HUES6 (cell line): ENCODE results near the gene KMT2B.
"Not testable (repeated sequence)": the region's sequence is repeated elsewhere in the genome, so short reads cannot be mapped to it uniquely, and the experiment has no call there.

Experiments used
- H3K27ac ChIP-seq: 2 replicates; pipeline ENCODE4 v1.7.0; 2013; ENCODE audit warnings: low read depth, mild to moderate bottlenecking, low read length, inconsistent platforms
- H3K27me3 ChIP-seq: 2 replicates; pipeline ENCODE4 v1.6.1; 2013; ENCODE audit warnings: low read length; ENCODE audit not compliant: control insufficient read depth, insufficient read depth
- H3K36me3 ChIP-seq: 2 replicates; pipeline ENCODE4 v1.6.1; 2013; ENCODE audit warnings: low read length; ENCODE audit not compliant: control insufficient read depth, insufficient read depth
- H3K4me1 ChIP-seq: 2 replicates; pipeline ENCODE4 v1.6.1; 2013; ENCODE audit warnings: low read length; ENCODE audit not compliant: control insufficient read depth, insufficient read depth
- H3K4me3 ChIP-seq: 2 replicates; pipeline ENCODE4 v1.5.1; 2013; ENCODE audit warnings: low read depth, low read length
- H3K9ac ChIP-seq: one replicate; pipeline ENCODE4 v1.6.1; 2013; ENCODE audit warnings: mild to moderate bottlenecking, low read length
- H3K9me3 ChIP-seq: 2 replicates; pipeline ENCODE4 v1.6.1; 2013; ENCODE audit warnings: low read depth, low read length; ENCODE audit not compliant: control insufficient read depth, insufficient read depth

Gene KMT2B, protein sequence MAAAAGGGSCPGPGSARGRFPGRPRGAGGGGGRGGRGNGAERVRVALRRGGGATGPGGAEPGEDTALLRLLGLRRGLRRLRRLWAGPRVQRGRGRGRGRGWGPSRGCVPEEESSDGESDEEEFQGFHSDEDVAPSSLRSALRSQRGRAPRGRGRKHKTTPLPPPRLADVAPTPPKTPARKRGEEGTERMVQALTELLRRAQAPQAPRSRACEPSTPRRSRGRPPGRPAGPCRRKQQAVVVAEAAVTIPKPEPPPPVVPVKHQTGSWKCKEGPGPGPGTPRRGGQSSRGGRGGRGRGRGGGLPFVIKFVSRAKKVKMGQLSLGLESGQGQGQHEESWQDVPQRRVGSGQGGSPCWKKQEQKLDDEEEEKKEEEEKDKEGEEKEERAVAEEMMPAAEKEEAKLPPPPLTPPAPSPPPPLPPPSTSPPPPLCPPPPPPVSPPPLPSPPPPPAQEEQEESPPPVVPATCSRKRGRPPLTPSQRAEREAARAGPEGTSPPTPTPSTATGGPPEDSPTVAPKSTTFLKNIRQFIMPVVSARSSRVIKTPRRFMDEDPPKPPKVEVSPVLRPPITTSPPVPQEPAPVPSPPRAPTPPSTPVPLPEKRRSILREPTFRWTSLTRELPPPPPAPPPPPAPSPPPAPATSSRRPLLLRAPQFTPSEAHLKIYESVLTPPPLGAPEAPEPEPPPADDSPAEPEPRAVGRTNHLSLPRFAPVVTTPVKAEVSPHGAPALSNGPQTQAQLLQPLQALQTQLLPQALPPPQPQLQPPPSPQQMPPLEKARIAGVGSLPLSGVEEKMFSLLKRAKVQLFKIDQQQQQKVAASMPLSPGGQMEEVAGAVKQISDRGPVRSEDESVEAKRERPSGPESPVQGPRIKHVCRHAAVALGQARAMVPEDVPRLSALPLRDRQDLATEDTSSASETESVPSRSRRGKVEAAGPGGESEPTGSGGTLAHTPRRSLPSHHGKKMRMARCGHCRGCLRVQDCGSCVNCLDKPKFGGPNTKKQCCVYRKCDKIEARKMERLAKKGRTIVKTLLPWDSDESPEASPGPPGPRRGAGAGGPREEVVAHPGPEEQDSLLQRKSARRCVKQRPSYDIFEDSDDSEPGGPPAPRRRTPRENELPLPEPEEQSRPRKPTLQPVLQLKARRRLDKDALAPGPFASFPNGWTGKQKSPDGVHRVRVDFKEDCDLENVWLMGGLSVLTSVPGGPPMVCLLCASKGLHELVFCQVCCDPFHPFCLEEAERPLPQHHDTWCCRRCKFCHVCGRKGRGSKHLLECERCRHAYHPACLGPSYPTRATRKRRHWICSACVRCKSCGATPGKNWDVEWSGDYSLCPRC (N-terminal part only)

DNA sequence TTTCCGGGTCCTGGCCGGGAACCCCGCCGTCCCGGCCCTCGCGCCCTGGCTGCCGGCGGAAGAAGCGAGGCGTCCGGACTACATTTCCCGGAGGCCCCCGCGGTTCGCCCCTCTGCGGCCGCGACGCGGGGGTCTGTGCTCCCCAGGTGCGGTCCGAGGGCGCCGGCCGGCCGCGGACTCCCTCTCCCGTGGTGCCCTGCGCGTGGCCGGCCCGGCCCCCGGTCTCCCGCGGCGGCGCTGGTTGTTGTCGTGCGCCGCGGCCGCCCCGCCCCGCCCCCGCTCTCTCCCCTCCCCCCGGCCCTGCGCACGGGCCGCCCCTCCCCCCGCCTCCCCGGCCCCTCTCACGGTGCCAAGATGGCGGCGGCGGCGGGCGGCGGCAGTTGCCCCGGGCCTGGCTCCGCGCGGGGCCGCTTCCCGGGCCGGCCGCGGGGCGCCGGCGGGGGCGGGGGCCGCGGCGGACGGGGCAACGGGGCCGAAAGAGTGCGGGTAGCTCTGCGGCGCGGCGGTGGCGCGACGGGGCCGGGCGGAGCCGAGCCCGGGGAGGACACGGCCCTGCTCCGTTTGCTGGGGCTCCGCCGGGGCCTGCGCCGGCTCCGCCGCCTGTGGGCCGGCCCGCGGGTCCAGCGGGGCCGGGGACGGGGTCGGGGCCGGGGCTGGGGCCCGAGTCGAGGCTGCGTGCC is at the start of gene KMT2B:
KMT2B (plus strand) TSS at position 339 of the 680 bp plus-strand sequence; CDS start at position 355, 16 bp downstream.
- peak within 1 kb of the TSS; percentile 84 for H3K4me3 ChIP-seq
- peak within 1 kb of the TSS; percentile 64; the same call in 1 of the 2 replicates for H3K27ac ChIP-seq
- peaks cover 30% of the 10 kb centered on the region for H3K36me3 ChIP-seq
- H3K27me3 ChIP-seq: peaks cover 6% of the 10 kb centered on the region; the same call in 1 of the 2 replicates
- peaks cover 26% of the 10 kb centered on the region for H3K4me1 ChIP-seq
- H3K9me3 ChIP-seq: no peaks in the 10 kb centered on the region
- peak within 1 kb of the TSS; percentile 85 for H3K9ac ChIP-seq

DNA sequence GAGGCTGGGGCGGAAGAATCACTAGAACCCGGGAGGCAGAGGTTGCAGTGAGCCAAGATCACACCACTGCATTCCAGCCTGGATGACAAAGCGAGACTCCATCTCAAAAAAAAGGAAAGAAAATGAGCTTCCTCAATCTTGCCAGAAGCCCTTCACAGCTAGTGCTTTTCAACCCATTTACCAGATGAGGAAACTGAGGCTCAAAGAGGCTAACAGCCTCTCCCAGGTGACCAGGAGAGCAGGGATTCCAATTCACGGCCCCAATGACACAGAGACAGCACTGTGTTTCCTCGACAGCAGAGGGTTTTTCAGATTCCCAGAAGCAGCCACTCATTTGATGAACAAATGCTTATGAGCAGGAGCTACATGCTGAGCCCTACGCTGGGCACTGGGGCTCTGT is 48.2 kb upstream of the KMT2B start:
- no peak overlapping the region for H3K27ac ChIP-seq
- H3K4me3 ChIP-seq: no peak overlapping the region
- no peaks in the 10 kb centered on the region for H3K9me3 ChIP-seq
- no peak overlapping the region for H3K9ac ChIP-seq
- H3K36me3 ChIP-seq: no peaks in the 10 kb centered on the region
- H3K4me1 ChIP-seq: no peaks in the 10 kb centered on the region; the same call in 1 of the 2 replicates
- H3K27me3 ChIP-seq: peaks cover 29% of the 10 kb centered on the region; the same call in 1 of the 2 replicates

DNA sequence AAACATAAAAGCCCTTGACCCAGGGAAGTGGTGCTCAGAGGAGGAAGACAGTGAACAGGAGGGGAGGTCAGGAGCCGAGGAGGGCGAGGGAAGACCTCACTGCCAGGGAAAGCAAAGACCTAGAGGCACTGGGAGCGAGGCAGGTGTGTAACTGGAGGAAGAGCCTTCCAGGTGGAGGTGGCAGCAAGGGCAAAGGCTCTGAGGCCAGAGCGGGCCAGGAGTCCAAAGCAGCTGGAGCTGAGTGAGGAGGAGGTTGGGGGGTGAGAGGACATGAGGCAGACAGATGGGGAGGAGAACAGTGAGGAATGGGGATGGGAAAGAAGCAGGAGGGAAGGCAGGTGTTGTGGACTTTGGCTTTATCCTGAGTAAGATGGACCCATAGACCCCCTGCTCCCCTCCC is 47.8 kb upstream of the KMT2B start:
- Histone ChIP-seq H3K9ac (no peak overlapping the region), H3K9me3 (no peaks in the 10 kb centered on the region), H3K27ac (no peak overlapping the region), H3K27me3 (peaks cover 29% of the 10 kb centered on the region; the same call in 1 of the 2 replicates), H3K4me1 (no peaks in the 10 kb centered on the region; the same call in 1 of the 2 replicates), H3K4me3 (no peak overlapping the region), H3K36me3 (no peaks in the 10 kb centered on the region)

DNA sequence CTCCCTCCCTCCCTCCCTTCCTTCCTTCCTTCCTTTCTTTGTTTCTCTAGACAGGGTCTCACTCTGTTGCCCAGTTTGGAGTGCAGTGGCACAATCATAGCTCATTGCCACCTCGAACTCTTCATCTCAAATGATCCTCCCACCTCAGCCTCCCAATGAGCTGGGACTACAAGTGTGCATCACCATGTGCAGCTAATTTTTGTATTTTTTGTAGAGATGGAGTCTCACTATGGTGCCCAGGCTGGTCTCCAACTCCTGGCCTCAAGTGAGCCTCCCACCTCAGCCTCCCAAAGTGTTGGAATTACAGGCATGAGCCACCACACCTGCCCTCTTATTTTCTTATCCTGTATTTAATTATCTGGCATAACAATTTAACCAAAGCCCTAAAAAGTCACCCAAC is 47.1 kb upstream of the KMT2B start:
- H3K27me3 ChIP-seq: peaks cover 29% of the 10 kb centered on the region; the same call in 1 of the 2 replicates
- H3K4me1 ChIP-seq: no peaks in the 10 kb centered on the region; the same call in 1 of the 2 replicates
- H3K9ac ChIP-seq: no peak overlapping the region
- H3K36me3 ChIP-seq: no peaks in the 10 kb centered on the region
- H3K9me3 ChIP-seq: no peaks in the 10 kb centered on the region
- no peak overlapping the region for H3K27ac ChIP-seq
- no peak overlapping the region for H3K4me3 ChIP-seq

DNA sequence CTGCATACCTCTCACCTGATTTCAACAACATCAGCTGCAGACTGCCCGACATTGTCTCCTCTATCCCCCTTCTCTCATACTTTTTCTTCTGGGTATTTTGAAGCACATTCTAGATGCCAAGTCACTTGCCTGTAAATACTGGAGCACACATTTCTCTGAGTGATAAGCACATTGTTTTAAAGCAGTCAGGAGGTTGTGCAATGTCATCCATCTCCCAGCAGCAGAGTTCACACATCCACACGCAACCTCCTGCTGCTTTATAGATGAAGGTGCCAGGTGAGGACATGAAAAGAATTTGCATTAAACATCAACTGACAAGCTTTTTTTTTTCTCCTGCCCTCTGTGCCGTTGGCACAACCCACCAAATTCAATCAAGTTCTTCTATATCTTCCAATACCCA is 46.0 kb upstream of the KMT2B start:
- H3K9ac ChIP-seq: no peak overlapping the region
- H3K4me3 ChIP-seq: no peak overlapping the region
- H3K4me1 ChIP-seq: no peaks in the 10 kb centered on the region; the same call in 1 of the 2 replicates
- H3K9me3 ChIP-seq: no peaks in the 10 kb centered on the region
- no peak overlapping the region for H3K27ac ChIP-seq
- peaks cover 29% of the 10 kb centered on the region; the same call in 1 of the 2 replicates for H3K27me3 ChIP-seq
- no peaks in the 10 kb centered on the region for H3K36me3 ChIP-seq

DNA sequence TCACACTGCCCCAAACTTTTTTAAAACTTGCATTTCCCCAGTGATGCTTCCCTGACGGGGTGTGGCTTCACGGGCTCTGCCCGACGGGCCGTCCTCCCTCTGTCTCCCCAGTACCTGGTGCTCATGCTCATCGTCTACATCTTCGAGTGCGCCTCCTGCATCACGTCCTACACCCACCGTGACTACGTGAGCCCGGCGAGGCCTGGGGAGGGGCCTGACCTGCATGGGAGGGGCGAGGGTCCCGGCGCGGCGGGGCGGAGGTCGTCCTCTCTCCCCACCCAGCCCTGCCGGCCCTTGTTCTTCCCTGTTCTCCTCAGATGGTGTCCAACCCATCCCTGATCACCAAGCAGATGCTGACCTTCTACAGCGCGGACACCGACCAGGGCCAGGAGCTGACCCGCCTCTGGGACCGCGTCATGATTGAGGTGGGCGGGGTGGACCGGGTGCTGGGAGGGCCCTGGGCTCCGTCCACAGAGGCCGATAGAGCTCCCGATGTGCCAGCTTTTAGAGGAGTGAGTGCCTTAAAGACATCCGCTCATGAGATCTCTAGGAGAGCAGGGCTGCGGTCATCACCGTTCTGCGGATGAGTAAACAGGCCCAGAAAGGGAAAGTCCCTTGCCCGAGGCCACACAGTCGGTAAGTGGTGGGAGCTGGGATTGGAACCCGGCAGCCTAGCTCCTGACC is 44.5 kb upstream of the KMT2B start:
- no peaks in the 10 kb centered on the region for H3K36me3 ChIP-seq
- H3K27ac ChIP-seq: no peak overlapping the region
- H3K4me1 ChIP-seq: no peaks in the 10 kb centered on the region; the same call in 1 of the 2 replicates
- peak overlapping the region; percentile 79 for H3K4me3 ChIP-seq
- peak overlapping the region; percentile 3 for H3K9ac ChIP-seq
- no peaks in the 10 kb centered on the region for H3K9me3 ChIP-seq
- H3K27me3 ChIP-seq: peaks cover 29% of the 10 kb centered on the region; the same call in 1 of the 2 replicates

DNA sequence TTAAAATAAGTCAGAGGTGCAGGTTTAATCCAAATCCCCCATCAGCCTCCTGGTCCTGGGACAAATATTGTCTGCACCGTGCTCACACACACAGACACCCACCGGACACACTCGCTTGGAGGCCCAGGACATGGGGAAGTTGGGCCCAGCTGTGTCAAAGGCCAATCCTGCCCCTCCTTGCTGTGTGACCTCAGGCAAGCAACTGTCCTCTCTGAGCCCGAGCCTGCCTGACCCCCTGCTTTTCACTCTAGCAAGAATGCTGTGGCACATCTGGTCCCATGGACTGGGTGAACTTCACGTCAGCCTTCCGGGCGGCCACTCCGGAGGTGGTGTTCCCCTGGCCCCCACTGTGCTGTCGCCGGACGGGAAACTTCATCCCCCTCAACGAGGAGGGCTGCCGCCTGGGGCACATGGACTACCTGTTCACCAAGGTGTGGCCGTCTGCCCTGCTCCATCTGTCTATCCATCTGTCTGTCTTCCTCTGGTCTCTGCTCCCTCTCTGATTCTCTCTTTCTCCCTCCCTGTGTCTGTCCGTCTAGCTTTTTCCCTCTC is 42.1 kb upstream of the KMT2B start:
- no peak overlapping the region for H3K4me3 ChIP-seq
- H3K27ac ChIP-seq: no peak overlapping the region
- H3K27me3 ChIP-seq: peaks cover 17% of the 10 kb centered on the region; the same call in 1 of the 2 replicates
- H3K4me1 ChIP-seq: no peaks in the 10 kb centered on the region; the same call in 1 of the 2 replicates
- H3K9ac ChIP-seq: no peak overlapping the region
- H3K36me3 ChIP-seq: no peaks in the 10 kb centered on the region
- no peaks in the 10 kb centered on the region for H3K9me3 ChIP-seq

DNA sequence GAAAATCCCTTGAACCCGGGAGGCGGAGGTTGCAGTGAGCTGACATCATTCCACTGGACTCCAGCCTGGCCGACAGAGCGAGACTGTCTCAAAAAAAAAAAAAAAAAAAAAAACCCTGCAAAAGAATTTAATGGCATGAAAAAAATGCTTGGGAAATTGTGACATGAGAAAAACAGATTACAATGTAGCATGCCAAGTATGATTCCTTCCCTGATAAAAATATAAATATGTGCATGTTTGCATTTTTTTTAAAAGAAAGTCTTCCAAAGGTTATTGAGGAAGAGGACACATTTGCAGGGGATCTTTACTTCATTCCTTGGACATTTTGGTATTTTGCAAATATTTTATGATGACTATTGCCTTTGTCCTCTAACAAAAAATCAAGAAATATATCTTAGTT is 28.0 kb upstream of the KMT2B start:
- no peak overlapping the region for H3K9ac ChIP-seq
- no peaks in the 10 kb centered on the region for H3K27me3 ChIP-seq
- H3K27ac ChIP-seq: no peak overlapping the region
- H3K4me1 ChIP-seq: no peaks in the 10 kb centered on the region
- no peak overlapping the region for H3K4me3 ChIP-seq
- no peaks in the 10 kb centered on the region for H3K36me3 ChIP-seq
- H3K9me3 ChIP-seq: no peaks in the 10 kb centered on the region

DNA sequence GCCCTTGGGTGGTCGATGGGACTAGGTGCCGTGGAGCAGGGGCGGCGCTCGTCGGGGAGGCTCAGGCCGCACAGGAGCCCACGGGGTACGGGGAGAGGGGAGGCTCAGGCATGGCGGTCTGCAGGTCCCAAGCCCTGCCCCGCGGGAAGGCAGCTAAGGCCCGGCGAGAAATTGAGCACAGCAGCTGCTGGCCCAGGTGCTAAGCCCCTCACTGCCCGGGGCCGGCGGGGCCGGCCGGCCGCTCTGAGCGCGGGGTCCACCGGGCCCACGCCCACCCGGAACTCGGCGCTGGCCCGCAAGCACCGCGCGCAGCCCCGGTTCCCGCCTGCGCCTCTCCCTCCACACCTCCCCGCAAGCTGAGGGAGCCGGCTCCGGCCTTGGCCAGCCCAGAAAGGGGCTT is 26.7 kb upstream of the KMT2B start:
- not testable (repeated sequence) for H3K9me3 ChIP-seq, H3K36me3 ChIP-seq, H3K27me3 ChIP-seq, H3K4me3 ChIP-seq, H3K27ac ChIP-seq, H3K9ac ChIP-seq, H3K4me1 ChIP-seq
